ENCODE results near the gene IGF2BP1.

DNA sequence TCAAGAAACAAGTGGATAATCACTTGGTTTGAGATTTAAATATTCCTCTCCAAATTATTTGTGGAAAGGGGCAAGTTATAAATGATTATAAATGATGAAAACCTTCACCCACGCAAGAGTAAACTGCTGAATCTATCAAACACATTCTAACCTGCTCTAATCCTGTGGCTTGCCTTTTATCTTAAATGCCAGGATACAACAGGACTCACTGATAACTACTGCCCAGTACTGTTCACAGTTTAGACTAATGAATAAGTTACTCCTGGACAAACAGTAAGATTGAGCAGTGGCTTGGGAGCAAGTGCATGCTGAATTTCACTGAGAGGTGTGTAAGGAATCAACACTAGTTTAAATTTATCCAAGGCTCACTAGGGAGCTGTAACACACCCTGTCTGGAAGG, 31.1 kb downstream of the IGF2BP1 start:
- no peak for TF ChIP-seq EP300 (conservative IDR thresholded peaks at IDR 0.05; ENCODE audit: poor library complexity, severe bottlenecking)
- TF ChIP-seq, protein P1, sequence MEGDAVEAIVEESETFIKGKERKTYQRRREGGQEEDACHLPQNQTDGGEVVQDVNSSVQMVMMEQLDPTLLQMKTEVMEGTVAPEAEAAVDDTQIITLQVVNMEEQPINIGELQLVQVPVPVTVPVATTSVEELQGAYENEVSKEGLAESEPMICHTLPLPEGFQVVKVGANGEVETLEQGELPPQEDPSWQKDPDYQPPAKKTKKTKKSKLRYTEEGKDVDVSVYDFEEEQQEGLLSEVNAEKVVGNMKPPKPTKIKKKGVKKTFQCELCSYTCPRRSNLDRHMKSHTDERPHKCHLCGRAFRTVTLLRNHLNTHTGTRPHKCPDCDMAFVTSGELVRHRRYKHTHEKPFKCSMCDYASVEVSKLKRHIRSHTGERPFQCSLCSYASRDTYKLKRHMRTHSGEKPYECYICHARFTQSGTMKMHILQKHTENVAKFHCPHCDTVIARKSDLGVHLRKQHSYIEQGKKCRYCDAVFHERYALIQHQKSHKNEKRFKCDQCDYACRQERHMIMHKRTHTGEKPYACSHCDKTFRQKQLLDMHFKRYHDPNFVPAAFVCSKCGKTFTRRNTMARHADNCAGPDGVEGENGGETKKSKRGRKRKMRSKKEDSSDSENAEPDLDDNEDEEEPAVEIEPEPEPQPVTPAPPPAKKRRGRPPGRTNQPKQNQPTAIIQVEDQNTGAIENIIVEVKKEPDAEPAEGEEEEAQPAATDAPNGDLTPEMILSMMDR (IDR thresholded peaks at IDR 0.05; ENCODE audit: poor library complexity, severe bottlenecking), result no peak

Data from neural cell (in vitro differentiated cells).